NCI-H2171 (cell line): ENCODE data around the gene KMT2C.
"Not testable (repeated sequence)": the region's sequence is repeated elsewhere in the genome, so short reads cannot be mapped to it uniquely, and the experiment has no call there.

Experiments
- DNase-seq: peaks from one replicate; lab custom pipeline; 2025; lab: John Stamatoyannopoulos, UW

The KMT2C gene

GRCh38 chr7:152435384-152436110 lies at the start of gene KMT2C:
Gene KMT2C (minus strand): TSS chr7:152436003. CDS start chr7:152435786, 217 bp downstream.
- DNase-seq: peak; percentile 80

- no peak for DNase-seq
Observed at GRCh38 chr7:152481082-152481481, 45.3 kb upstream of the KMT2C start.

GRCh38 chr7:152480664-152481063 lies 44.9 kb upstream of the KMT2C start:
- DNase-seq: no peak

- DNase-seq: no peak
Observed at GRCh38 chr7:152479595-152479994, 43.8 kb upstream of the KMT2C start.

- no peak for DNase-seq
Observed at GRCh38 chr7:152478140-152478539, 42.3 kb upstream of the KMT2C start.

GRCh38 chr7:152477079-152477478 lies 41.3 kb upstream of the KMT2C start:
- DNase-seq: no peak

GRCh38 chr7:152476551-152476950 lies 40.7 kb upstream of the KMT2C start:
- peak; percentile 88 for DNase-seq

- DNase-seq: not testable (repeated sequence)
Observed at GRCh38 chr7:152471023-152471620, 35.3 kb upstream of the KMT2C start.

GRCh38 chr7:152470251-152471022 lies 34.6 kb upstream of the KMT2C start:
- not testable (repeated sequence) for DNase-seq

- not testable (repeated sequence) for DNase-seq
Observed at GRCh38 chr7:152469576-152469975, 33.8 kb upstream of the KMT2C start.

GRCh38 chr7:152467225-152467624 lies 31.4 kb upstream of the KMT2C start:
- DNase-seq: no peak

GRCh38 chr7:152465119-152465387 lies 29.2 kb upstream of the KMT2C start:
- no peak for DNase-seq

- peak; percentile 73 for DNase-seq
Observed at GRCh38 chr7:152464312-152465118, 28.7 kb upstream of the KMT2C start.

- DNase-seq: peak; percentile 100
Observed at GRCh38 chr7:152463709-152464311, 28.0 kb upstream of the KMT2C start.

GRCh38 chr7:152462995-152463708 lies 27.3 kb upstream of the KMT2C start:
- peak; percentile 49 for DNase-seq

GRCh38 chr7:152459724-152460251 lies 24.0 kb upstream of the KMT2C start:
- DNase-seq: no peak

- DNase-seq: no peak
Observed at GRCh38 chr7:152451356-152451755, 15.6 kb upstream of the KMT2C start.

GRCh38 chr7:152445386-152446008 lies 9.7 kb upstream of the KMT2C start:
- DNase-seq: not testable (repeated sequence)

- no peak for DNase-seq
Observed at GRCh38 chr7:152443586-152443985, 7.8 kb upstream of the KMT2C start.

- DNase-seq: no peak
Observed at GRCh38 chr7:152442330-152442835, 6.6 kb upstream of the KMT2C start.
